H1 (cell line): ENCODE data around the gene CACNG7. TPM values are rescaled to one million over a fixed set of nuclear protein-coding genes. Genes with fewer than 3 reads are reported as not detected.

Experiments
- CTCF ChIA-PET: fragments of 300-600 bp; sonication (Branson Sonifier 250); formaldehyde crosslinking; loops from one replicate; lab custom pipeline; 2021; ENCODE audit not compliant: partially characterized antibody; lab: Charles Lee
- POLR2A ChIA-PET: fragments of 300-600 bp; sonication (Branson Sonifier 250); formaldehyde crosslinking; loops from one replicate; lab custom pipeline; 2021; ENCODE audit warnings: inconsistent platforms; ENCODE audit not compliant: partially characterized antibody; lab: Charles Lee
- DNase-seq, 2 experiments: peaks; one replicate each; pipeline versions ENCODE4 v3.0.0 to v3.0.0-alpha.2; 2010 to 2022; ENCODE audit warnings: low spot score in 2 of 2, low read depth in 1 of 2, mixed read lengths in 1 of 2
- FAIRE-seq: peaks from 2 replicates; lab custom pipeline; 2011; peaks lifted over from hg19 to GRCh38; lab: Jason Lieb, UNC
- H2AFZ ChIP-seq: 2 replicates; pipeline ENCODE4 v1.8.1; 2012; ENCODE audit warnings: low read length, inconsistent platforms
- H2AK5ac ChIP-seq: 2 replicates; pipeline ENCODE4 v1.6.1; 2013; ENCODE audit warnings: low read depth, low read length
- H2BK120ac ChIP-seq: replicated peaks from 2 replicates; pipeline ENCODE3; 2013; ENCODE audit warnings: low read depth, low read length, inconsistent platforms
- H2BK12ac ChIP-seq: 2 replicates; pipeline ENCODE4 v1.6.1; 2013; ENCODE audit warnings: low read depth, low read length
- H2BK15ac ChIP-seq: 2 replicates; pipeline ENCODE4 v1.6.1; 2013; ENCODE audit warnings: low read length
- H2BK20ac ChIP-seq: 2 replicates; pipeline ENCODE4 v1.6.1; 2013; ENCODE audit warnings: low read length
- H2BK5ac ChIP-seq: 2 replicates; pipeline ENCODE4 v1.6.1; 2013; ENCODE audit warnings: low read depth, low read length
- H3K14ac ChIP-seq: 2 replicates; pipeline ENCODE4 v1.6.1; 2013; ENCODE audit warnings: inconsistent platforms; ENCODE audit not compliant: insufficient read length
- H3K18ac ChIP-seq: 2 replicates; pipeline ENCODE4 v1.6.1; 2013; ENCODE audit warnings: low read length; ENCODE audit errors: extremely low read depth
- H3K23ac ChIP-seq: 2 replicates; pipeline ENCODE4 v1.6.1; 2013; ENCODE audit warnings: inconsistent platforms; ENCODE audit not compliant: insufficient read length
- H3K23me2 ChIP-seq: 2 replicates; pipeline ENCODE4 v1.6.1; 2013; ENCODE audit warnings: low read depth, low read length
- H3K27ac ChIP-seq: 2 replicates; pipeline ENCODE4 v1.6.1; 2011; ENCODE audit warnings: low read depth, low read length, inconsistent platforms
- H3K27me3 ChIP-seq, 4 experiments: replicated peaks in 1 of 4; 1 replicate in 1 of 4; 2 replicates in 3 of 4; pipeline versions ENCODE4 v1.6.1 to v1.8.1; 2011 to 2013; ENCODE audit warnings: low read length in 3 of 4, mild to moderate bottlenecking in 3 of 4, inconsistent platforms in 2 of 4, mixed read lengths in 2 of 4, moderate library complexity in 1 of 4; ENCODE audit not compliant: control insufficient read depth in 3 of 4, insufficient read depth in 3 of 4; ENCODE audit errors: extremely low read depth in 1 of 4
- H3K36me3 ChIP-seq, 4 experiments: 2 replicates each; pipeline versions ENCODE4 v1.6.1 to v1.8.1; 2011 to 2013; ENCODE audit warnings: mild to moderate bottlenecking in 4 of 4, low read length in 3 of 4, moderate library complexity in 2 of 4, control low read depth in 1 of 4, inconsistent platforms in 1 of 4; ENCODE audit not compliant: insufficient read depth in 4 of 4, control insufficient read depth in 2 of 4
- H3K4ac ChIP-seq: replicated peaks from 2 replicates; pipeline ENCODE3; 2013; ENCODE audit warnings: low read length, low read depth, mixed read lengths, inconsistent platforms; ENCODE audit not compliant: insufficient read length
- H3K4me1 ChIP-seq, 4 experiments: replicated peaks in 1 of 4; 1 replicate in 1 of 4; 2 replicates in 3 of 4; pipeline versions ENCODE4 v1.6.1 to v1.8.1; 2011 to 2013; ENCODE audit warnings: low read length in 3 of 4, inconsistent platforms in 2 of 4, mixed read lengths in 1 of 4; ENCODE audit not compliant: insufficient read depth in 4 of 4, control insufficient read depth in 3 of 4
- H3K4me2 ChIP-seq, 2 experiments: 2 replicates each; pipeline versions ENCODE4 v1.6.1 to v1.8.1; 2011 to 2013; ENCODE audit warnings: low read depth in 2 of 2, low read length in 2 of 2, control low read depth in 1 of 2, inconsistent platforms in 1 of 2, mild to moderate bottlenecking in 1 of 2; ENCODE audit not compliant: insufficient read depth in 1 of 2
- H3K4me3 ChIP-seq, 4 experiments: fragments of 200-600, 300-600 bp in 1 of 4; sonication (generic), shearing (Covaris generic), sonication (Bioruptor Twin) in 1 of 4; 2 replicates each; pipeline versions ENCODE4 v1.5.1 to v1.8.1; 2011 to 2016; ENCODE audit warnings: low read length in 4 of 4, low read depth in 3 of 4, control low read depth in 2 of 4, inconsistent platforms in 2 of 4, mild to moderate bottlenecking in 2 of 4, mixed read lengths in 1 of 4, moderate library complexity in 1 of 4; ENCODE audit not compliant: insufficient read depth in 2 of 4; ENCODE audit errors: extremely low read depth in 1 of 4
- H3K56ac ChIP-seq: replicated peaks from 2 replicates; pipeline ENCODE3; 2013; ENCODE audit warnings: low read depth, mild to moderate bottlenecking, mixed read lengths, low read length, inconsistent platforms; ENCODE audit not compliant: insufficient read length
- H3K79me1 ChIP-seq: 2 replicates; pipeline ENCODE4 v1.6.1; 2013; ENCODE audit warnings: low read depth, low read length, control low read depth
- H3K79me2 ChIP-seq, 2 experiments: 2 replicates each; pipeline versions ENCODE4 v1.6.1 to v1.8.1; 2012 to 2013; ENCODE audit warnings: low read length in 2 of 2, mild to moderate bottlenecking in 2 of 2, inconsistent platforms in 1 of 2; ENCODE audit not compliant: insufficient read depth in 2 of 2, control insufficient read depth in 1 of 2
- H3K9ac ChIP-seq, 4 experiments: replicated peaks in 1 of 4; 1 replicate in 1 of 4; 2 replicates in 3 of 4; pipeline versions ENCODE4 v1.6.1 to v1.8.1; 2011 to 2013; ENCODE audit warnings: low read depth in 3 of 4, low read length in 3 of 4, control low read depth in 2 of 4, mild to moderate bottlenecking in 2 of 4, moderate library complexity in 2 of 4, inconsistent platforms in 1 of 4; ENCODE audit errors: extremely low read depth in 1 of 4
- H3K9me3 ChIP-seq, 2 experiments: 2 replicates each; pipeline versions ENCODE4 v1.6.1 to v1.8.1; 2012 to 2013; ENCODE audit warnings: mild to moderate bottlenecking in 2 of 2, moderate library complexity in 2 of 2, control low read depth in 1 of 2, inconsistent platforms in 1 of 2, low read depth in 1 of 2, low read length in 1 of 2, mixed read lengths in 1 of 2; ENCODE audit not compliant: insufficient read depth in 2 of 2
- H4K20me1 ChIP-seq, 2 experiments: replicated peaks in 1 of 2; 2 replicates each; pipeline versions ENCODE3 to v1.8.1; 2011 to 2013; ENCODE audit warnings: inconsistent platforms in 2 of 2, low read length in 2 of 2, mild to moderate bottlenecking in 1 of 2; ENCODE audit not compliant: insufficient read depth in 2 of 2, control insufficient read depth in 1 of 2
- H4K5ac ChIP-seq: 2 replicates; pipeline ENCODE4 v1.6.1; 2013; ENCODE audit warnings: low read length, low read depth, mixed read lengths, inconsistent platforms; ENCODE audit not compliant: insufficient read length
- H4K8ac ChIP-seq: 2 replicates; pipeline ENCODE4 v1.8.0; 2013; ENCODE audit warnings: mild to moderate bottlenecking, moderate library complexity, low read length, inconsistent platforms; ENCODE audit not compliant: insufficient read depth; ENCODE audit errors: extremely low read depth
- H4K91ac ChIP-seq: replicated peaks from 2 replicates; pipeline ENCODE3; 2013; ENCODE audit warnings: low read length, mixed read lengths, inconsistent platforms; ENCODE audit not compliant: insufficient read length
- HDAC2 ChIP-seq, 2 experiments: fragments of 300-600 bp in 1 of 2; sonication (generic) in 1 of 2; IDR thresholded peaks; 2 replicates each; pipeline ENCODE4 v1.6.1; 2011 to 2012; ENCODE audit warnings: low read depth in 2 of 2, low read length in 2 of 2, mild to moderate bottlenecking in 2 of 2, moderate library complexity in 2 of 2, borderline replicate concordance in 1 of 2, inconsistent platforms in 1 of 2
- POU5F1 ChIP-seq: IDR thresholded peaks from 2 replicates; pipeline ENCODE4 v1.6.1; 2011; ENCODE audit warnings: low read depth, mild to moderate bottlenecking, low read length, moderate library complexity
- SIN3A ChIP-seq, 2 experiments: IDR thresholded peaks in 1 of 2; conservative IDR thresholded peaks in 1 of 2; 2 replicates each; pipeline ENCODE4 v1.6.1; 2011 to 2012; ENCODE audit warnings: low read length in 2 of 2, improper control_type of control experiment in 1 of 2, low read depth in 1 of 2, mild to moderate bottlenecking in 1 of 2
- SP1 ChIP-seq: IDR thresholded peaks from 2 replicates; pipeline ENCODE4 v1.6.1; 2011; ENCODE audit warnings: low read depth, low read length
- WGBS, 2 experiments: shearing (Covaris generic) in 1 of 2; methylation state at CpG; one replicate each; pipeline versions ENCODE4 v1.1.6 to v1.1.7; 2013 to 2015; ENCODE audit warnings: low lambda C conversion rate in 2 of 2, mixed read lengths in 2 of 2, inconsistent platforms in 1 of 2, low coverage in 1 of 2, missing lambda C conversion rate in 1 of 2; ENCODE audit not compliant: insufficient replicate concordance in 2 of 2, insufficient coverage in 1 of 2, insufficient read length in 1 of 2; ENCODE audit errors: extremely low coverage in 1 of 2, missing lambda C conversion rate in 1 of 2; 5-methylcytosine and 5-hydroxymethylcytosine counted together
- polyA plus RNA-seq, 7 experiments: library from polyadenylated mRNA; depleted of rRNA in 3 of 7; stranded (reverse) in 5 of 7; unstranded in 2 of 7; fragments of >200 nt in 5 of 7; fragments of 200-250 nt in 2 of 7; gene quantifications; 1 replicate in 5 of 7; 2 replicates in 1 of 7; 4 replicates in 1 of 7; pipeline versions ENCODE4 v1.2.1 to v1.2.3, GENCODE V29; 2011 to 2013; ENCODE audit warnings: missing spikeins in 2 of 7, mixed read lengths in 2 of 7
- total RNA-seq: library from RNA; stranded (reverse); fragmentation: NEBNext Ultra II Directional; extraction: Animal tissue kit (Norgen Biotek cat#: 25700); gene quantifications from 2 replicates; pipeline ENCODE4 v1.2.1, GENCODE V29; 2021

CACNG7 gene
- total and polyA plus RNA-seq, 2 of the 8 experiments (the other 6 are each of a cell fraction or from before 2014, with no cell fraction given): 28.9 to 69.8 TPM

DNA sequence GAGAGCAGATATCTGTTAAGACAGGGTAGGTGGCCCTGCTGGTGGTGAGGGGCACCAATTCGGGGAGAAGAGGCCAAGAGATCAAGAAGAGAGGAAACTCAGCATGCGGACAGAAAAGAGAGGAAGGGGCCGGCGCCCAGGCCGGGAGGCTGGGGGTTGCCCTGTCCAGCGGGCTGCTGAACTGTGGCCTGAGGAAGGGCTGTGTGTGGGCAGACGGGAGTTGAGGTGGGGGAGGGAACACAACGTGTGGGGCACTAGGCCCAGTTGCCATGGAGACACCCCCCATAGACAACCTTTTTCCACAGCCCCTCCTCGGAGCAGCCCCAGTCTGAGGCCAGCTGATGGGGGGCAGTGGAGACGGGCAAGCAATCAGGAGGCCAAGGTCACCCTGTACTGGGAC, 51.1 kb downstream of the CACNG7 start:
- H2BK12ac ChIP-seq: peak overlapping the region; percentile 90
- DNase-seq (peak in 1 of 2 experiments; percentile 75), FAIRE-seq (no peak)
- no peak overlapping the region for H4K5ac ChIP-seq
- no peak overlapping the region for H3K14ac ChIP-seq
- peak overlapping the region; percentile 71 for H2BK120ac ChIP-seq
- peak overlapping the region in 2 of 4 experiments; percentile 11 to 64; a peak in 4 of 7 replicates for H3K9ac ChIP-seq
- peak overlapping the region; percentile 90 for H3K18ac ChIP-seq
- peak overlapping the region; percentile 71; the same call in 1 of the 2 replicates for H2BK5ac ChIP-seq
- peaks cover 0 to 15% of the 10 kb centered on the region in 2 experiments; a peak in 1 of 4 replicates for H3K79me2 ChIP-seq
- peak overlapping the region; percentile 90 to 91 for H3K4me2 ChIP-seq
- no peaks in the 10 kb centered on the region for H4K20me1 ChIP-seq
- H3K56ac ChIP-seq: no peak overlapping the region
- H3K9me3 ChIP-seq: no peaks in the 10 kb centered on the region
- 3% methylated on average over 10 of the region's 10 CpGs; no CpG with 5 or more reads in 1 of the 2 experiments for WGBS, 2 experiments
- peak overlapping the region; percentile 48 to 88 (median 58) for H3K4me3 ChIP-seq
- no peak overlapping the region for H3K4ac ChIP-seq
- ChIA-PET POLR2A (interaction anchor here (0.6 to 5.6 kb wide), 16 partner anchors 9 to 192 kb away, joined by 3 to 41 read pairs (median 4); partner anchors contain the start of gene MYADM), CTCF (interaction anchor here (0.6 to 3.6 kb wide), 8 partner anchors 10 to 227 kb away, joined by 3 to 23 read pairs (median 4); no protein-coding TSS in a partner anchor)
- H3K27me3 ChIP-seq: peaks cover 0 to 3% (median 1%) of the 10 kb centered on the region in 4 experiments; a peak in 2 of 7 replicates
- no peak overlapping the region for H4K8ac ChIP-seq
- H4K91ac ChIP-seq: peak overlapping the region; percentile 27
- H3K27ac ChIP-seq: no peak overlapping the region; the same call in 1 of the 2 replicates
- peaks cover 8 to 24% (median 16%) of the 10 kb centered on the region in 4 experiments for H3K4me1 ChIP-seq
- peaks cover 0 to 10% (median 8%) of the 10 kb centered on the region in 4 experiments; a peak in 5 of 8 replicates for H3K36me3 ChIP-seq
- H2AFZ ChIP-seq: no peak overlapping the region
- no peak overlapping the region for H3K23ac ChIP-seq
- peak overlapping the region; percentile 49; the same call in 1 of the 2 replicates for H2AK5ac ChIP-seq
- H3K79me1 ChIP-seq: peaks cover 6% of the 10 kb centered on the region; the same call in 1 of the 2 replicates
- H2BK15ac ChIP-seq: peak overlapping the region; percentile 53; the same call in 1 of the 2 replicates
- H2BK20ac ChIP-seq: peak overlapping the region; percentile 61; the same call in 1 of the 2 replicates
- TF ChIP-seq SIN3A (conservative IDR thresholded peaks at IDR 0.05 in 1 of 2, IDR thresholded peaks at IDR 0.05 in 1 of 2; ENCODE audit: low read depth in 1 of 2, low read length in 2 of 2): 0 out of 4 replicates have a peak, but pooled peaks of 1 of the 2 experiments have one; percentile 38
- TF ChIP-seq SP1: 0 out of 2 replicates have a peak, but pooled peaks have one; percentile 48
- no peak for TF ChIP-seq POU5F1
- TF ChIP-seq HDAC2 (IDR thresholded peaks at IDR 0.05; ENCODE audit: borderline replicate concordance in 1 of 2, low read depth in 2 of 2, low read length in 2 of 2): 0 out of 4 replicates have a peak, but pooled peaks of 1 of the 2 experiments have one; percentile 33
- peaks cover 37% of the 10 kb centered on the region for H3K23me2 ChIP-seq
